Measurements from ENCODE around the gene FCN3.
"Not testable (repeated sequence)": the region's sequence is repeated elsewhere in the genome, so short reads cannot be mapped to it uniquely, and the experiment has no call there.

GRCh38 chr1:27406791-27407190, 32.2 kb upstream of the FCN3 start:
- TF ChIP-seq, protein P1, sequence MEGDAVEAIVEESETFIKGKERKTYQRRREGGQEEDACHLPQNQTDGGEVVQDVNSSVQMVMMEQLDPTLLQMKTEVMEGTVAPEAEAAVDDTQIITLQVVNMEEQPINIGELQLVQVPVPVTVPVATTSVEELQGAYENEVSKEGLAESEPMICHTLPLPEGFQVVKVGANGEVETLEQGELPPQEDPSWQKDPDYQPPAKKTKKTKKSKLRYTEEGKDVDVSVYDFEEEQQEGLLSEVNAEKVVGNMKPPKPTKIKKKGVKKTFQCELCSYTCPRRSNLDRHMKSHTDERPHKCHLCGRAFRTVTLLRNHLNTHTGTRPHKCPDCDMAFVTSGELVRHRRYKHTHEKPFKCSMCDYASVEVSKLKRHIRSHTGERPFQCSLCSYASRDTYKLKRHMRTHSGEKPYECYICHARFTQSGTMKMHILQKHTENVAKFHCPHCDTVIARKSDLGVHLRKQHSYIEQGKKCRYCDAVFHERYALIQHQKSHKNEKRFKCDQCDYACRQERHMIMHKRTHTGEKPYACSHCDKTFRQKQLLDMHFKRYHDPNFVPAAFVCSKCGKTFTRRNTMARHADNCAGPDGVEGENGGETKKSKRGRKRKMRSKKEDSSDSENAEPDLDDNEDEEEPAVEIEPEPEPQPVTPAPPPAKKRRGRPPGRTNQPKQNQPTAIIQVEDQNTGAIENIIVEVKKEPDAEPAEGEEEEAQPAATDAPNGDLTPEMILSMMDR (conservative IDR thresholded peaks at IDR 0.05; ENCODE audit: low read length) = not testable (repeated sequence)
- not testable (repeated sequence) for TF ChIP-seq EZH2phosphoT487 (IDR thresholded peaks at IDR 0.05; ENCODE audit: borderline replicate concordance, low read depth, low read length)
